Measurements from ENCODE around the gene CRYAB. TPM values are rescaled to one million over a fixed set of nuclear protein-coding genes. Genes with fewer than 3 reads are reported as not detected.

CRYAB gene
- total and polyA plus RNA-seq, 7 donors: 25.0 to 299 (median 151) TPM

DNA sequence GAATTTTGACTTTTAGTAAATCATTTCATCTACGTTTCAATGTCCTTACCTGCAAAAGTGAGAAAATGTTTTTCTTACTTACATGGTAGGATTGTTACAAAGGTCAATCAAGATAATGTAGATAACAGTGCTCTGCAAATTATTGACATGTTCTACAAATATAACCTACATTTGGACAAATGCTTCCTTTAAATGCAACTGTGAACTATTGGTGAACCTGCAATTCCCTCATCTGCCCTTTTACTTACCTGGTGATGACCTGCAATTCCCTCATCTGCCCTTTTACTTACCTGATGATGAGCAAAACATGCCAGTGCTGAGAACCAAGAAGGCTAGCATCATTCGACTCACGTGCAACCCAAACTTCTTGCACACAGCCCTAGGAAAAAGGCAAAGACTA, 51.3 kb downstream of the CRYAB start:
- Histone ChIP-seq H3K27me3 (no peaks in the 10 kb centered on the region), H3K36me3 (peaks cover 5 to 89% (median 38%) of the 10 kb centered on the region in 4 donors), H3K27ac (no peak overlapping the region), H3K4me1 (no peaks in the 10 kb centered on the region), H3K9me3 (no peaks in the 10 kb centered on the region), H3K4me3 (no peak overlapping the region)
- TF ChIP-seq EP300 (IDR thresholded peaks at IDR 0.05) (no peak), POLR2AphosphoS5 (IDR thresholded peaks at IDR 0.05) (no peak), POLR2A (IDR thresholded peaks at IDR 0.05) (no peak)
- TF ChIP-seq, protein P1, sequence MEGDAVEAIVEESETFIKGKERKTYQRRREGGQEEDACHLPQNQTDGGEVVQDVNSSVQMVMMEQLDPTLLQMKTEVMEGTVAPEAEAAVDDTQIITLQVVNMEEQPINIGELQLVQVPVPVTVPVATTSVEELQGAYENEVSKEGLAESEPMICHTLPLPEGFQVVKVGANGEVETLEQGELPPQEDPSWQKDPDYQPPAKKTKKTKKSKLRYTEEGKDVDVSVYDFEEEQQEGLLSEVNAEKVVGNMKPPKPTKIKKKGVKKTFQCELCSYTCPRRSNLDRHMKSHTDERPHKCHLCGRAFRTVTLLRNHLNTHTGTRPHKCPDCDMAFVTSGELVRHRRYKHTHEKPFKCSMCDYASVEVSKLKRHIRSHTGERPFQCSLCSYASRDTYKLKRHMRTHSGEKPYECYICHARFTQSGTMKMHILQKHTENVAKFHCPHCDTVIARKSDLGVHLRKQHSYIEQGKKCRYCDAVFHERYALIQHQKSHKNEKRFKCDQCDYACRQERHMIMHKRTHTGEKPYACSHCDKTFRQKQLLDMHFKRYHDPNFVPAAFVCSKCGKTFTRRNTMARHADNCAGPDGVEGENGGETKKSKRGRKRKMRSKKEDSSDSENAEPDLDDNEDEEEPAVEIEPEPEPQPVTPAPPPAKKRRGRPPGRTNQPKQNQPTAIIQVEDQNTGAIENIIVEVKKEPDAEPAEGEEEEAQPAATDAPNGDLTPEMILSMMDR (IDR thresholded peaks at IDR 0.05): no peak
- intact Hi-C loops (cut with DNase I): no loop called here
- no peak for DNase-seq
- WGBS, 2 donors: 56 to 86% methylated on average over 3 of the region's 3 CpGs

Small RNAs within 50 kb of the gene (small RNA-seq; reads per million reads assigned to genes)
- 0 reads per million in 3 donors for gene C11orf52
- gene GNG5P3: 0 reads per million in 3 donors
- 0 reads per million in 3 donors for gene RNA5SP351
- gene RPL37AP8: 0 to 0.22 (median 0) reads per million in 3 donors

Other genes starting within 250 kb of the CRYAB start
- gene PPP2R1B, start 145.4 kb downstream of the CRYAB start, total RNA-seq: 10 to 100 TPM; 13.5 to 16.0 (median 14.8) TPM
- 10 to 100 TPM in 2 of 3 donors, 1 to 10 TPM in 1; 9.0 to 17.8 (median 14.9) TPM for gene PPP2R1B, start 145.4 kb downstream of the CRYAB start, polyA plus RNA-seq
- gene ALG9, start 40.2 kb downstream of the CRYAB start, total RNA-seq: 10 to 100 TPM; 25.5 to 40.4 (median 28.1) TPM
- 10 to 100 TPM in 1 of 3 donors, 1 to 10 TPM in 2; 6.0 to 13.9 (median 8.1) TPM for gene ALG9, start 40.2 kb downstream of the CRYAB start, polyA plus RNA-seq
- gene FDXACB1, start 32.6 kb downstream of the CRYAB start, total RNA-seq: 1 to 10 TPM in 2 of 4 donors, under 1 TPM in 2; 0.54 to 1.7 (median 1.1) TPM
- 1 to 10 TPM; 1.2 to 2.1 (median 1.2) TPM for gene FDXACB1, start 32.6 kb downstream of the CRYAB start, polyA plus RNA-seq
- 10 to 100 TPM in 3 of 4 donors, 1 to 10 TPM in 1; 9.1 to 44.3 (median 13.4) TPM for gene CFAP68, start 32.2 kb downstream of the CRYAB start, total RNA-seq
- 10 to 100 TPM; 18.9 to 35.4 (median 23.4) TPM for gene CFAP68, start 32.2 kb downstream of the CRYAB start, polyA plus RNA-seq
- gene HSPB2, start 964 bp upstream of the CRYAB start, total RNA-seq: 1 to 10 TPM in 2 of 4 donors, under 1 TPM in 1, not detected in 1; 0.83 to 3.0 (median 1.4) TPM
- 10 to 100 TPM in 1 of 3 donors, 1 to 10 TPM in 1, under 1 TPM in 1; 0.69 to 11.4 (median 3.6) TPM for gene HSPB2, start 964 bp upstream of the CRYAB start, polyA plus RNA-seq
- gene C11orf52, start 7.1 kb upstream of the CRYAB start, total RNA-seq: 1 to 10 TPM in 1 of 4 donors, not detected in 3; 3.9 TPM
- 10 to 100 TPM in 2 of 3 donors, 1 to 10 TPM in 1; 6.3 to 17.8 (median 16.8) TPM for gene C11orf52, start 7.1 kb upstream of the CRYAB start, polyA plus RNA-seq
- gene DIXDC1, start 25.6 kb upstream of the CRYAB start, total RNA-seq: 100 to 1,000 TPM in 2 of 4 donors, 10 to 100 TPM in 2; 92.7 to 105 (median 99.2) TPM
- gene DIXDC1, start 25.6 kb upstream of the CRYAB start, polyA plus RNA-seq: 10 to 100 TPM in 1 of 3 donors, 1 to 10 TPM in 2; 2.3 to 12.0 (median 9.2) TPM
- gene DLAT, start 113.6 kb upstream of the CRYAB start, total RNA-seq: 10 to 100 TPM; 23.2 to 34.6 (median 26.0) TPM
- 10 to 100 TPM; 23.4 to 49.0 (median 28.2) TPM for gene DLAT, start 113.6 kb upstream of the CRYAB start, polyA plus RNA-seq
- gene PIH1D2, start 162.2 kb upstream of the CRYAB start, total RNA-seq: 1 to 10 TPM; 1.7 to 3.9 (median 2.8) TPM
- 1 to 10 TPM in 1 of 3 donors, under 1 TPM in 1, not detected in 1; 0.60 to 1.5 TPM for gene PIH1D2, start 162.2 kb upstream of the CRYAB start, polyA plus RNA-seq
- gene NKAPD1, start 162.5 kb upstream of the CRYAB start, total RNA-seq: 10 to 100 TPM; 14.6 to 19.4 (median 17.5) TPM
- 10 to 100 TPM; 11.1 to 16.2 (median 14.4) TPM for gene NKAPD1, start 162.5 kb upstream of the CRYAB start, polyA plus RNA-seq
- 10 to 100 TPM; 19.1 to 62.1 (median 40.5) TPM for gene TIMM8B, start 175.0 kb upstream of the CRYAB start, total RNA-seq
- gene TIMM8B, start 175.0 kb upstream of the CRYAB start, polyA plus RNA-seq: 100 to 1,000 TPM; 152 to 153 (median 153) TPM
- gene SDHD, start 175.1 kb upstream of the CRYAB start, total RNA-seq: 100 to 1,000 TPM in 3 of 4 donors, 10 to 100 TPM in 1; 96.4 to 169 (median 134) TPM
- gene SDHD, start 175.1 kb upstream of the CRYAB start, polyA plus RNA-seq: 100 to 1,000 TPM; 160 to 545 (median 304) TPM